Left renal cortex interstitium (tissue), 4 donors: ENCODE data around the gene DKK3. TPM values are rescaled to one million over a fixed set of nuclear protein-coding genes. Genes with fewer than 3 reads are reported as not detected.
A peak's percentile ranks its signal among the peaks of the same experiment; 100 is the strongest.

ENCODE experiments used
- DNase-seq, 4 donors: peaks; one replicate each; pipeline ENCODE4 v3.0.0-alpha.2; 2013; ENCODE audit warnings: low read depth in 4 of 4, low spot score in 2 of 4, missing footprints in 1 of 4
- polyA plus RNA-seq, 4 donors: library from polyadenylated mRNA; unstranded; fragments of 120-200 nt; gene quantifications; one replicate each; pipeline ENCODE4 v1.2.1, GENCODE V29; 2013; ENCODE audit not compliant: insufficient read length in 4 of 4

DKK3 gene
- polyA plus RNA-seq, 4 donors: 51.5 to 86.5 (median 69.7) TPM

GRCh38 chr11:11952036-11952435, 56.4 kb downstream of the DKK3 start:
- no peak for DNase-seq

- no peak for DNase-seq
Measured at GRCh38 chr11:11949482-11949881, 58.9 kb downstream of the DKK3 start.

DNA sequence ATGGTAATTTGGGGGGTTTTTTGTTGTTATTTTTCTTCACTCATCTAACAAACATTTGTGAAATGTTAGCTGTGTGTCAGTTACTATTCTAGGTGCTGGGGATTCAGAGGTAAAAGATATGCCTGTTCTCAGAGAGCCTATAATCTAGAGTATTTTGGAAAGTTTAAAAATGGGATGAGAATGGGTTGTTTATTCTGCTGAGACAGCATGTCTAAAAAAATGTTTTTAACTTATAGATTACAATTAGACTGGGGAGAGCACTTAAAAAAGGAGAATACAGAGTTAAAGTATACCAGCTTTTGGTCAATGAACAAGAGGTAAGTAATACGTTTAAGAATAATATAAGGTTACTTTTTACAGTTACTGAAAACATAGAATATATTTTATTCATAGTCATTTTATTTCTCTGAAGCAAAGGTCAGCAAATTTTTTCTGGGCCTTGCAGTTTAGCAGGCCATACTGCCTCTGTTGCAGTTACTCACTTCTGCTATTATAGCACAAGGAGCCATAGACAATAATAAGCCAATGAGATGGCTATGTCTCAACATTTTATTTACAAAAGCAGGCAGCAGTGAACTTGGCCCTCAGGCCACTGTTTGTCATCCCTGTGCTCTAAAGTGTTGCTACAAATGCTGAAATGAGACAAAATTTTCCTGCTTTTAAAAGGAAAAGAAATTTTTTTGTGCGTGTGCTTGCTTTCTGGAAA, 60.0 kb downstream of the DKK3 start:
- DNase-seq: no peak

GRCh38 chr11:11947825-11948224, 60.6 kb downstream of the DKK3 start:
- no peak for DNase-seq

DNA sequence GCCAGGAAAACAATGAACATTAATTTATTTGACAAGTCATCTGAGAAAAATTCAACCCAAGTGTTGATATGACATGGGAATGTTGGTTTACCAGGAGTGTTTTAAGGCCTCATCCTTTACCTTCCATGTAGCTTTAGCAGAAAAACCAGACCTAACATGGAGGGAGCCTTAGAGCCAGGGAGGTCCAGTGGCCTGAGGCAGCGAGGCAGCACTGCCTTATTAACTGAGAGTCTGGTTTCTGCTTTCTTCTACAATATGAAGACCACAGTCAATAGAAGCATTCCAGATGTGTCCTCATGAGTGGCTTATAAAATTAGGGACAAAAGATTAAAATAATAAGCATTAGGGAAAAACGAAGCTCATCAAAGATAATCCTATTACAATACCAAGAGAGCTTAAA, 61.5 kb downstream of the DKK3 start:
- no peak for DNase-seq

DNA sequence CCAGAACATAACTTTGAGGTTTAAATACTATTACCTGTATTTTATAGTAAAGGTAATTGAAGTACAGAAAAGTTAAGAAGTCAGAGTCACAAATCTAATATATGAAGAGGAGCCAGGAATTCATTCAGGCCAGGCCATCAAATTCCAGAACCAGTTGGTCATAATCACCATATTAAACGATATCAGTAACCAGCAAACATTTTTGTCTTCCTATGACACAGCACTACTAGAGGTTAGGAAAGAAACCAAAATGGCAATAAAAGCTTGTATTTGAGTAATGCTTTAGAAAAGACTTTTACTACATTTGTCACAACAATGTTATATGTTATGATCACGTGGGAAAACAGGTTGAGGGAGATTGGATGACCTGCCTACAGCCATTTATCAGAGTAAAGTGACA, 62.2 kb downstream of the DKK3 start:
- DNase-seq: no peak

- DNase-seq: no peak
Measured at GRCh38 chr11:11944444-11944843, 64.0 kb downstream of the DKK3 start.

GRCh38 chr11:11942668-11943067, 65.8 kb downstream of the DKK3 start:
- no peak for DNase-seq

GRCh38 chr11:11940551-11940950, 67.9 kb downstream of the DKK3 start:
- DNase-seq: no peak

- DNase-seq: no peak
Measured at GRCh38 chr11:11937957-11938356, 70.5 kb downstream of the DKK3 start.

DNA sequence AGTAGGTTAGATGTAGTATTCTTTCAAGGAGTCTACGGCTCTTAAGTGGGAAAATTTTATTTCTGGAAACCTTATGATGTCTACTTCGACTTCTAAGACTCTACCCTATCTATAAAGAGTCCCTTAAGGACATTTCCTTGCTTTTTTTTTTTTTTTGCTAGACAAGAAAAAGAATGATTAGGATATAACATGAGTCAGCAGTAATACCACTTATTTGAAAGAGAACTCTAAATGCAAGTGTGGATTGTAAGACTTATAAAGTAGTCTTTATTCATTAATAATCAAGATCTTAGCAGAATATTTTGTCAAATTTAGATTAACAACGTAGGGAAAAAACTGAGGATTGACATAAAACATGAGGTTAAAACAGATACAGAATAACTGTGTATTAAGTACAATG, 71.0 kb downstream of the DKK3 start:
- no peak for DNase-seq

DNA sequence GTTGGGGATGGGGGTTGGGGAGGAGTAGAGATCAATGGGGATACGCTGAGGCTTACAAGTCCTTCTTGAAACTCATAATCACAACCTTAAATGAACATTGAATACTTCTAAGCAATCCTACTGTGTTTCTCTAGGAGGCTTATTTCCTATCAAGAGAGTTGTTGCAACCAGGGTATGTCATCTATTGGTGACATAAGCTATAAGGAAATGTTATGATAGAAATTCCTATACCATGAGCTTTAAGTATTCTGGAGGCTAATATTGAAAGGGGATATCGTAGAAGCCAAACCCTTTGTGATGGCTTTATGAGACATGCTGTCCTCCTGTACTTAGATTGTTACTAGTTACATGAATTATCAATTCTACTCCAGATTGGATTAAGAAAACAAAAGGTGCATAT, 72.9 kb downstream of the DKK3 start:
- no peak for DNase-seq

GRCh38 chr11:11931461-11932055, 76.9 kb downstream of the DKK3 start:
- DNase-seq: peak in 2 of 4 donors; percentile 13 to 32

DNA sequence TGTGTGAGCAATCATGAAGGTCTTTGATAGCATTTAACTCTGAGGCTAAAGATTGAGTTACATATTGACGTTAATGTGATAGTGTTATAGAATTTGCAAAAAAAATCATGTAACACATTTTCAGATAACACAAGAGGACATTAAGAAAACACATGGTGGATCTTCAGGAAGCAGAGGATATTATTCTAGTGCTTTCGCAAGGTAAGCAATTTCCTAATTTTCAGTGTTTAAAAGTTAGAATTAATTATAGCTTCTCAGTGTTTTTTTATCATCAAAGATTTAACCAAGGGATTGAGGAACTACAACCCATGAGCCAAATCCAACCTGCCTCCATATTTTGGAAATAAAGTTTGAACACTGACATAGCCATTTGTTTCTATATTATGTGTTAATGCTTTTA, 78.5 kb downstream of the DKK3 start:
- no peak for DNase-seq

GRCh38 chr11:11923828-11924227, 84.6 kb downstream of the DKK3 start:
- no peak for DNase-seq

- no peak for DNase-seq
Measured at GRCh38 chr11:11916981-11917399, 91.4 kb downstream of the DKK3 start.

DNA sequence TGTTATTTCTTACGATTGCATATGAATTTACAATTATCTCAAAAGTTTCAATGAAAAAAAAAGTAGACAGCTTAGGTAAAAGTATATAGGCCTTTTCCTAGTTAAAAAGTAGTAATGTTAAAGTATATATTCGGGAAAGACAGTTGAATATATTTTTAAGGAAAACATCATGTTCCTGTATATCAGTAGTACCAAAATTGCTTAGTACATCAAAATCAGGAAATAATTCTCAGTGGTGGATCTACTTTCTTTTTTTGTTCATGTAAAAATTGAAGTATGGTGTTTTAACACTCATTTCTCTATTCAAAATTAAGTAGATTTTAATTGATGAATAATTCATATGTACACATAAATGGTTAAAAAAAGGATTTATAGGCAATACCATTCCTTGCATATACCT, 92.8 kb downstream of the DKK3 start:
- DNase-seq: no peak

GRCh38 chr11:11913395-11913794, 95.0 kb downstream of the DKK3 start:
- no peak for DNase-seq
